Measurements from ENCODE around the gene FIG4. TPM values are rescaled to one million over a fixed set of nuclear protein-coding genes. Genes with fewer than 3 reads are reported as not detected.

The FIG4 gene
- polyA plus RNA-seq (ENCODE audit: low read depth in 6 of 6): 100 to 1,000 TPM in 1 of 6 donors, 10 to 100 TPM in 5; 59.0 to 124 (median 72.6) TPM

GRCh38 chr6:109690737-109691621 lies at the start of gene FIG4, which contains the start of gene AK9:
Gene FIG4, plus strand, starts transcription at chr6:109691296. Its CDS starts 140 bp downstream, at chr6:109691436.
Gene AK9, minus strand, starts transcription at chr6:109691202. Its CDS starts 15,457 bp downstream, at chr6:109675745.
- peaks cover 9 to 12% of the 10 kb centered on the region in 2 donors for H3K36me3 Mint-ChIP-seq
- H3K4me1 Mint-ChIP-seq: peaks cover 25 to 51% (median 47%) of the 10 kb centered on the region in 3 donors
- ATAC-seq (ENCODE audit: low read depth in 2 of 2): peak; percentile 87 to 89
- H3K27me3 Mint-ChIP-seq: no peaks in the 10 kb centered on the region
- DNase-seq: peak; percentile 84
- peak within 1 kb of the TSS; percentile 90 to 99 (median 97) for H3K4me3 Mint-ChIP-seq
- H3K9me3 Mint-ChIP-seq: no peaks in the 10 kb centered on the region
- H3K27ac Mint-ChIP-seq: peak within 1 kb of the TSS; percentile 93 to 97 (median 96)

- Mint-ChIP-seq H3K36me3 (peaks cover 40 to 44% of the 10 kb centered on the region in 2 donors), H3K9me3 (peaks cover 0 to 13% (median 4%) of the 10 kb centered on the region in 7 donors), H3K27me3 (no peaks in the 10 kb centered on the region), H3K4me1 (no peaks in the 10 kb centered on the region), H3K27ac (peak overlapping the region in 1 of 6 donors; percentile 45), H3K4me3 (no peak overlapping the region)
- no peak for ATAC-seq (ENCODE audit: low read depth in 2 of 2)
- DNase-seq: no peak
Observed at GRCh38 chr6:109644131-109644530, 47.0 kb upstream of the FIG4 start.

- DNase-seq: no peak
- Mint-ChIP-seq H3K4me3 (no peak overlapping the region), H3K9me3 (peaks cover 0 to 3% (median 2%) of the 10 kb centered on the region in 7 donors), H3K36me3 (peaks cover 10 to 15% of the 10 kb centered on the region in 2 donors), H3K27me3 (no peaks in the 10 kb centered on the region), H3K27ac (peak overlapping the region in 1 of 6 donors; percentile 83), H3K4me1 (peaks cover 0 to 5% (median 0%) of the 10 kb centered on the region in 3 donors)
- ATAC-seq (ENCODE audit: low read depth in 2 of 2): no peak
Observed at GRCh38 chr6:109653264-109653663, 37.8 kb upstream of the FIG4 start.

- Mint-ChIP-seq H3K36me3 (peaks cover 15 to 18% of the 10 kb centered on the region in 2 donors), H3K27me3 (no peaks in the 10 kb centered on the region), H3K9me3 (peaks cover 0 to 2% (median 0%) of the 10 kb centered on the region in 7 donors), H3K27ac (peak overlapping the region in 1 of 6 donors; percentile 3), H3K4me1 (peaks cover 0 to 5% (median 0%) of the 10 kb centered on the region in 3 donors), H3K4me3 (no peak overlapping the region)
- ATAC-seq (ENCODE audit: low read depth in 2 of 2) (no peak), DNase-seq (no peak)
Observed at GRCh38 chr6:109655761-109656262, 35.3 kb upstream of the FIG4 start.

- no peak overlapping the region for H3K27ac Mint-ChIP-seq
- peaks cover 10 to 20% of the 10 kb centered on the region in 2 donors for H3K36me3 Mint-ChIP-seq
- DNase-seq: no peak
- no peaks in the 10 kb centered on the region for H3K9me3 Mint-ChIP-seq
- H3K4me1 Mint-ChIP-seq: no peaks in the 10 kb centered on the region
- H3K4me3 Mint-ChIP-seq: no peak overlapping the region
- H3K27me3 Mint-ChIP-seq: no peaks in the 10 kb centered on the region
- ATAC-seq (ENCODE audit: low read depth in 2 of 2): no peak
Observed at GRCh38 chr6:109660526-109661320, 30.4 kb upstream of the FIG4 start.

GRCh38 chr6:109662192-109662591 lies 28.9 kb upstream of the FIG4 start:
- ATAC-seq (ENCODE audit: low read depth in 2 of 2) (no peak), DNase-seq (no peak)
- H3K27me3 Mint-ChIP-seq: no peaks in the 10 kb centered on the region
- no peaks in the 10 kb centered on the region for H3K4me1 Mint-ChIP-seq
- peaks cover 7 to 14% of the 10 kb centered on the region in 2 donors for H3K36me3 Mint-ChIP-seq
- H3K27ac Mint-ChIP-seq: no peak overlapping the region
- H3K9me3 Mint-ChIP-seq: no peaks in the 10 kb centered on the region
- H3K4me3 Mint-ChIP-seq: no peak overlapping the region

- Mint-ChIP-seq H3K27ac (no peak overlapping the region), H3K9me3 (no peaks in the 10 kb centered on the region), H3K4me1 (no peaks in the 10 kb centered on the region), H3K27me3 (no peaks in the 10 kb centered on the region), H3K4me3 (no peak overlapping the region), H3K36me3 (peaks cover 9 to 19% of the 10 kb centered on the region in 2 donors)
- ATAC-seq (ENCODE audit: low read depth in 2 of 2): no peak
- DNase-seq: no peak
Observed at GRCh38 chr6:109669811-109670210, 21.3 kb upstream of the FIG4 start.

- Mint-ChIP-seq H3K27me3 (no peaks in the 10 kb centered on the region), H3K4me3 (no peak overlapping the region), H3K9me3 (peaks cover 0 to 2% (median 0%) of the 10 kb centered on the region in 7 donors), H3K27ac (no peak overlapping the region), H3K36me3 (peaks cover 9 to 27% of the 10 kb centered on the region in 2 donors), H3K4me1 (peaks cover 0 to 4% (median 4%) of the 10 kb centered on the region in 3 donors)
- DNase-seq (no peak), ATAC-seq (ENCODE audit: low read depth in 2 of 2) (no peak)
Observed at GRCh38 chr6:109671733-109672132, 19.4 kb upstream of the FIG4 start.

- peaks cover 0 to 4% (median 4%) of the 10 kb centered on the region in 3 donors for H3K4me1 Mint-ChIP-seq
- ATAC-seq (ENCODE audit: low read depth in 2 of 2): no peak
Observed at GRCh38 chr6:109672175-109672574, 18.9 kb upstream of the FIG4 start.

GRCh38 chr6:109672839-109673238 lies 18.3 kb upstream of the FIG4 start:
- Mint-ChIP-seq H3K36me3 (peaks cover 9 to 27% of the 10 kb centered on the region in 2 donors), H3K4me1 (peaks cover 0 to 4% (median 4%) of the 10 kb centered on the region in 3 donors), H3K27ac (peak overlapping the region in 1 of 6 donors; percentile 38), H3K9me3 (peaks cover 0 to 3% (median 0%) of the 10 kb centered on the region in 7 donors), H3K27me3 (no peaks in the 10 kb centered on the region), H3K4me3 (no peak overlapping the region)
- DNase-seq (no peak), ATAC-seq (ENCODE audit: low read depth in 2 of 2) (no peak)

More at GRCh38 chr6:109672175-109672574, 18.9 kb upstream of the FIG4 start:
- H3K27ac Mint-ChIP-seq: no peak overlapping the region
- H3K36me3 Mint-ChIP-seq: peaks cover 9 to 27% of the 10 kb centered on the region in 2 donors
- H3K4me3 Mint-ChIP-seq: no peak overlapping the region
- no peak for DNase-seq
- no peaks in the 10 kb centered on the region for H3K27me3 Mint-ChIP-seq
- H3K9me3 Mint-ChIP-seq: peaks cover 0 to 3% (median 0%) of the 10 kb centered on the region in 7 donors

GRCh38 chr6:109676724-109677123 lies 14.4 kb upstream of the FIG4 start:
- H3K27ac Mint-ChIP-seq: no peak overlapping the region
- peaks cover 16 to 23% (median 16%) of the 10 kb centered on the region in 3 donors for H3K4me1 Mint-ChIP-seq
- DNase-seq (no peak), ATAC-seq (ENCODE audit: low read depth in 2 of 2) (no peak)
- peaks cover 0 to 13% of the 10 kb centered on the region in 2 donors for H3K36me3 Mint-ChIP-seq
- H3K4me3 Mint-ChIP-seq: no peak overlapping the region
- H3K27me3 Mint-ChIP-seq: no peaks in the 10 kb centered on the region
- peaks cover 0 to 13% (median 3%) of the 10 kb centered on the region in 7 donors for H3K9me3 Mint-ChIP-seq

GRCh38 chr6:109678240-109678639 lies 12.9 kb upstream of the FIG4 start:
- Mint-ChIP-seq H3K4me3 (peak overlapping the region in 1 of 8 donors; percentile 50), H3K36me3 (peaks cover 0 to 13% of the 10 kb centered on the region in 2 donors), H3K9me3 (peaks cover 0 to 13% (median 5%) of the 10 kb centered on the region in 7 donors), H3K4me1 (peaks cover 20 to 36% (median 31%) of the 10 kb centered on the region in 3 donors), H3K27ac (no peak overlapping the region), H3K27me3 (no peaks in the 10 kb centered on the region)
- ATAC-seq (ENCODE audit: low read depth in 2 of 2): no peak
- no peak for DNase-seq
